Measurements from ENCODE around the gene LIN28A.

DNA sequence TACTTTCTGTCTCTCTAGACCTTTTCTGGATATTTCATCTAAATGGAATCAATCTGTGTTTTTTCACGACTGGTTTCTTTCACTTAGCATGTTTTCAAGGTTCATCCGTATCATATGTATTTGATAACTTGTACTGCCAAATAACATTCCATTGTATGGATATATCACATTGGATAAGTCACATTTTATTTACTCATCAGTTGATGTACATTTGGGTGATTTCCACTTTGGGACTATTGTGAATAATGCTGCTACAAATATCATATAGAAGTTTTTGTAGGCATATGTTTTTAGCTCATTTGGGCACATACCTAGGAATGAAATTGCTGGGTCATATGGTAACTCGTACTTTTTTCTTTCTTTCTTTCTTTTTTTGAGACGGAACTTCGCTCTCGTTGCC lies 68.4 kb downstream of the LIN28A start:
- TF ChIP-seq CTCF (IDR thresholded peaks at IDR 0.05) (no peak), POLR2A (IDR thresholded peaks at IDR 0.05) (no peak)

Measured in right lobe of liver (tissue), 4 donors.